Transverse colon (tissue), 4 donors: ENCODE data around the gene OR8K3. TPM values are rescaled to one million over a fixed set of nuclear protein-coding genes. Genes with fewer than 3 reads are reported as not detected.

Source experiments
- DNase-seq: peaks from one replicate; pipeline ENCODE4 v3.0.0-alpha.2; 2019
- H3K27ac ChIP-seq, 4 donors: fragments of 200-600 bp; sonication (generic); 2 replicates each; pipeline ENCODE4 v1.5.1; 2016 to 2018; ENCODE audit warnings: inconsistent platforms in 4 of 4
- H3K27me3 ChIP-seq: fragments of 200-600 bp; sonication (generic); 2 replicates; pipeline ENCODE4 v1.5.1; 2017; ENCODE audit warnings: inconsistent platforms
- H3K36me3 ChIP-seq, 4 donors: fragments of 200-600 bp; sonication (generic); 2 replicates each; pipeline ENCODE4 v1.5.1; 2017 to 2019; ENCODE audit warnings: inconsistent platforms in 4 of 4
- H3K4me1 ChIP-seq, 4 donors: fragments of 200-600 bp; sonication (generic); 2 replicates each; pipeline ENCODE4 v1.5.1; 2017 to 2020; ENCODE audit warnings: inconsistent platforms in 4 of 4
- H3K4me3 ChIP-seq, 4 donors: fragments of 200-600 bp; sonication (generic); 1 replicate in 1 of 4; 2 replicates in 3 of 4; pipeline versions ENCODE4 v1.5.1 to v1.6.1; 2017 to 2019; ENCODE audit warnings: inconsistent platforms in 4 of 4
- H3K9me3 ChIP-seq, 2 donors: fragments of 200-600 bp; sonication (generic); 2 replicates each; pipeline ENCODE4 v1.5.1; 2017 to 2019; ENCODE audit warnings: inconsistent platforms in 2 of 2
- CTCF ChIP-seq, 5 experiments: fragments of 200-600 bp in 3 of 5; fragments of 450-650 bp in 2 of 5; sonication (generic) in 3 of 5; IDR thresholded peaks; 1 replicate in 2 of 5; 2 replicates in 3 of 5; pipeline ENCODE4 v1.5.1; 2016 to 2017; ENCODE audit warnings: antibody characterized with exemption in 5 of 5, inconsistent platforms in 3 of 5, mild to moderate bottlenecking in 2 of 5, moderate library complexity in 1 of 5
- EP300 ChIP-seq: sonication (generic); formaldehyde crosslinking; IDR thresholded peaks from one replicate; pipeline ENCODE4 v1.6.1; 2017; ENCODE audit warnings: antibody characterized with exemption, low read depth
- POLR2A ChIP-seq: fragments of 450-650 bp; IDR thresholded peaks from one replicate; pipeline ENCODE4 v1.6.1; 2016; ENCODE audit warnings: antibody characterized with exemption, mild to moderate bottlenecking, moderate library complexity
- POLR2AphosphoS5 ChIP-seq, 3 donors: sonication (generic); formaldehyde crosslinking; IDR thresholded peaks; one replicate each; pipeline ENCODE4 v1.6.1; 2016; ENCODE audit warnings: antibody characterized with exemption in 3 of 3
- whole genome bisulfite sequencing, 2 donors: methylation state at CpG; one replicate each; pipeline ENCODE4 v1.1.5; 2018; ENCODE audit warnings: low coverage in 1 of 2; 5-methylcytosine and 5-hydroxymethylcytosine counted together
- in situ Hi-C, 4 donors: fragments of 200-750 bp; cut with MboI; loops; one replicate each; pipeline versions ENCODE4 v1.15.0 to v1.15.1; 2017; ENCODE audit warnings: low sequenced_read_pairs in 3 of 4, low pct_ligation_motif_present in 1 of 4, low pct_unique_long_range_greater_than_20kb in 1 of 4
- intact Hi-C: fragments of 100-400 bp; cut with DNase I; formaldehyde crosslinking; loops from one replicate; pipeline ENCODE4 v1.15.1; 2023; ENCODE audit warnings: low total_unique reads
- total RNA-seq, 4 donors: library from RNA; depleted of rRNA; stranded (reverse); fragments of >200 nt; gene quantifications; one replicate each; pipeline ENCODE4 v1.1.0, GENCODE V29; 2016

The OR8K3 gene
- total RNA-seq, 4 donors from 2014 or later = not detected

- DNase-seq = no peak
- no peak overlapping the region for H3K27ac ChIP-seq
- H3K9me3 ChIP-seq = no peaks in the 10 kb centered on the region
- H3K27me3 ChIP-seq = no peaks in the 10 kb centered on the region
- in situ Hi-C loops = no loop called here
- WGBS, 2 donors = 86 to 94% methylated on average over 4 of the region's 4 CpGs
- TF ChIP-seq EP300 (no peak), POLR2A (no peak), POLR2AphosphoS5 (IDR thresholded peaks at IDR 0.05) (no peak), CTCF (IDR thresholded peaks at IDR 0.05) (no peak)
- no peak overlapping the region for H3K4me3 ChIP-seq
- H3K36me3 ChIP-seq = no peaks in the 10 kb centered on the region
- no peaks in the 10 kb centered on the region for H3K4me1 ChIP-seq
- intact Hi-C loops = no loop called here
Measured at GRCh38 chr11:56296898-56297297, 18.0 kb upstream of the OR8K3 start.

- intact Hi-C loops (no loop called here), in situ Hi-C loops (no loop called here)
- no peaks in the 10 kb centered on the region for H3K4me1 ChIP-seq
- no peaks in the 10 kb centered on the region for H3K9me3 ChIP-seq
- no peaks in the 10 kb centered on the region for H3K36me3 ChIP-seq
- no peak for DNase-seq
- TF ChIP-seq EP300 (no peak), POLR2A (no peak), POLR2AphosphoS5 (IDR thresholded peaks at IDR 0.05) (no peak), CTCF (IDR thresholded peaks at IDR 0.05) (no peak)
- no peak overlapping the region for H3K4me3 ChIP-seq
- H3K27me3 ChIP-seq = no peaks in the 10 kb centered on the region
- no peak overlapping the region for H3K27ac ChIP-seq
- 87% methylated on average over 3 of the region's 3 CpGs; no CpG with 5 or more reads in 1 of the 2 donors for WGBS, 2 donors
Measured at GRCh38 chr11:56307836-56308235, 7.1 kb upstream of the OR8K3 start.

GRCh38 chr11:56331861-56332491 lies 17.0 kb downstream of the OR8K3 start:
- Histone ChIP-seq H3K27me3 (no peaks in the 10 kb centered on the region), H3K4me1 (no peaks in the 10 kb centered on the region), H3K9me3 (no peaks in the 10 kb centered on the region), H3K4me3 (no peak overlapping the region), H3K36me3 (no peaks in the 10 kb centered on the region), H3K27ac (no peak overlapping the region)
- intact Hi-C loops (no loop called here), in situ Hi-C loops (no loop called here)
- TF ChIP-seq CTCF (IDR thresholded peaks at IDR 0.05) = no peak
- DNase-seq = peak; percentile 5
- WGBS, 2 donors = 93% methylated on average over 34 of the region's 34 CpGs; no CpG with 5 or more reads in 1 of the 2 donors

- in situ Hi-C loops = no loop called here
- Histone ChIP-seq H3K36me3 (no peaks in the 10 kb centered on the region), H3K4me3 (no peak overlapping the region), H3K27ac (no peak overlapping the region), H3K9me3 (no peaks in the 10 kb centered on the region), H3K4me1 (no peaks in the 10 kb centered on the region), H3K27me3 (no peaks in the 10 kb centered on the region)
- 74 to 89% methylated on average over 3 of the region's 3 CpGs for WGBS, 2 donors
- TF ChIP-seq CTCF (IDR thresholded peaks at IDR 0.05) = no peak
- no peak for TF ChIP-seq POLR2A
- no peak for TF ChIP-seq EP300
- TF ChIP-seq POLR2AphosphoS5 (IDR thresholded peaks at IDR 0.05) = no peak
- no peak for DNase-seq
- intact Hi-C loops = no loop called here
Measured at GRCh38 chr11:56333156-56333555, 18.2 kb downstream of the OR8K3 start.
